HG03565 (cell line): Measurements from ENCODE around the gene FGF14.
"Not testable (repeated sequence)": the region's sequence is repeated elsewhere in the genome, so short reads cannot be mapped to it uniquely, and the experiment has no call there.

Experiments
- ATAC-seq: cut with Tn5 transposase; IDR thresholded peaks from one replicate; pipeline ENCODE4 v1.9.1; 2021; ENCODE audit warnings: mild to moderate bottlenecking, moderate library complexity; ENCODE audit not compliant: unreplicated experiment

FGF14 gene

GRCh38 chr13:101892296-101892695 lies 509.6 kb downstream of the FGF14 start:
- no peak for ATAC-seq

GRCh38 chr13:101881593-101881992 lies 520.3 kb downstream of the FGF14 start:
- ATAC-seq: no peak

- peak; percentile 61 for ATAC-seq
These were observed 521.3 kb downstream of the FGF14 start for GRCh38 chr13:101880581-101880980.

GRCh38 chr13:101876951-101877350 lies 524.9 kb downstream of the FGF14 start:
- no peak for ATAC-seq

- ATAC-seq: no peak
These were observed 526.0 kb downstream of the FGF14 start for GRCh38 chr13:101875717-101876393.

- ATAC-seq: no peak
These were observed 526.8 kb downstream of the FGF14 start for GRCh38 chr13:101875091-101875490.

- peak; percentile 78 for ATAC-seq
These were observed 532.3 kb downstream of the FGF14 start for GRCh38 chr13:101869553-101869952.

GRCh38 chr13:101868585-101869469 lies 533.0 kb downstream of the FGF14 start:
- peak; percentile 17 for ATAC-seq

GRCh38 chr13:101866889-101867581 lies 534.8 kb downstream of the FGF14 start:
- ATAC-seq: no peak

- ATAC-seq: no peak
These were observed 543.0 kb downstream of the FGF14 start for GRCh38 chr13:101858860-101859259.

GRCh38 chr13:101846701-101847100 lies 555.1 kb downstream of the FGF14 start:
- no peak for ATAC-seq

- ATAC-seq: no peak
These were observed 555.6 kb downstream of the FGF14 start for GRCh38 chr13:101846249-101846648.

- ATAC-seq: no peak
These were observed 556.4 kb downstream of the FGF14 start for GRCh38 chr13:101845245-101846020.

GRCh38 chr13:101841698-101842097 lies 560.1 kb downstream of the FGF14 start:
- no peak for ATAC-seq

GRCh38 chr13:101838323-101838722 lies 563.5 kb downstream of the FGF14 start:
- no peak for ATAC-seq

- ATAC-seq: not testable (repeated sequence)
These were observed 564.1 kb downstream of the FGF14 start for GRCh38 chr13:101837778-101838177.

GRCh38 chr13:101837288-101837687 lies 564.6 kb downstream of the FGF14 start:
- ATAC-seq: no peak

- no peak for ATAC-seq
These were observed 565.9 kb downstream of the FGF14 start for GRCh38 chr13:101835920-101836319.

GRCh38 chr13:101833671-101834070 lies 568.2 kb downstream of the FGF14 start:
- no peak for ATAC-seq

- no peak for ATAC-seq
These were observed 571.8 kb downstream of the FGF14 start for GRCh38 chr13:101830035-101830434.

- ATAC-seq: no peak
These were observed 572.4 kb downstream of the FGF14 start for GRCh38 chr13:101829484-101829883.
